ENCODE measurements around the gene RELN.

The RELN gene

DNA sequence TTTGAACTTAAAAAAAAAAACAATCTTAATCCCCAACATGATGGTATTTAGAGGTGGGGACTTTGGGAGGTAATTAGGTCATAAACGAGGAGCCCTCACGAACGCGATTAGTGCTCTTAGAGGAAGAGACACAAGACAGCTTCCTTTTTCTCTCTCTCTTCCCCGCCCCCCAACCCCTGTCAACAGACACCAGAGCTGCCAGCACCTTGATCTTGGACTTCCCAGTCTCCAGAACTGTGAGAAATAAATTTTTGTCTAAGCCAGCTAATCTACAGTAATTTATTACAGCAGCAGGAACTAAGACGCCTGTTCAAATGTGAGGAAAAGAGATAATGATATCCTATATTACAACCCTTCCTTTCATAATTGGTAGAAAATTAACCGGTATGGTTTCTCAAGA is 40.1 kb downstream of the RELN start:
- no peaks in the 10 kb centered on the region for H4K20me1 ChIP-seq (ENCODE audit: insufficient read depth, low read length, poor library complexity, severe bottlenecking)
- H3K4me2 ChIP-seq (ENCODE audit: low read depth, low read length, poor library complexity, severe bottlenecking), result no peak overlapping the region
- H3K9ac ChIP-seq (ENCODE audit: low read depth, low read length, poor library complexity, severe bottlenecking), result no peak overlapping the region
- no peak overlapping the region for H3K4me3 ChIP-seq (ENCODE audit: low read length, poor library complexity, severe bottlenecking)
- H3K27me3 ChIP-seq (ENCODE audit: insufficient read depth, low read length, poor library complexity, severe bottlenecking), result no peaks in the 10 kb centered on the region
- no peaks in the 10 kb centered on the region for H3K9me2 ChIP-seq (replicated peaks; ENCODE audit: low read depth, low read length)
- H3K36me3 ChIP-seq (ENCODE audit: insufficient read depth, low read length), result no peaks in the 10 kb centered on the region
- no peak overlapping the region for H2AFZ ChIP-seq (ENCODE audit: low read length)
- no peaks in the 10 kb centered on the region for H3K9me3 ChIP-seq (ENCODE audit: insufficient read depth, low read depth, low read length)
- H3F3A ChIP-seq (ENCODE audit: low read depth), result no peaks in the 10 kb centered on the region
- TF ChIP-seq EZH2phosphoT487 (IDR thresholded peaks at IDR 0.05; ENCODE audit: borderline replicate concordance), result no peak
- no peaks in the 10 kb centered on the region for H3K4me1 ChIP-seq (ENCODE audit: insufficient read depth, low read length, poor library complexity, severe bottlenecking)
- H3K79me2 ChIP-seq (ENCODE audit: insufficient read depth, low read length), result no peaks in the 10 kb centered on the region

GRCh38 chr7:103947026-103947655 is 42.3 kb downstream of the RELN start:
- Histone ChIP-seq H3K9me3 (ENCODE audit: insufficient read depth, low read depth, low read length) (no peaks in the 10 kb centered on the region), H3K9ac (ENCODE audit: low read depth, low read length, poor library complexity, severe bottlenecking) (no peak overlapping the region), H2AFZ (ENCODE audit: low read length) (no peak overlapping the region), H3K4me2 (ENCODE audit: low read depth, low read length, poor library complexity, severe bottlenecking) (no peak overlapping the region), H3K36me3 (ENCODE audit: insufficient read depth, low read length) (no peaks in the 10 kb centered on the region), H3K9me2 (replicated peaks; ENCODE audit: low read depth, low read length) (no peaks in the 10 kb centered on the region), H3K4me3 (ENCODE audit: low read length, poor library complexity, severe bottlenecking) (no peak overlapping the region), H4K20me1 (ENCODE audit: insufficient read depth, low read length, poor library complexity, severe bottlenecking) (no peaks in the 10 kb centered on the region), H3K79me2 (ENCODE audit: insufficient read depth, low read length) (no peaks in the 10 kb centered on the region), H3K4me1 (ENCODE audit: insufficient read depth, low read length, poor library complexity, severe bottlenecking) (no peaks in the 10 kb centered on the region), H3F3A (ENCODE audit: low read depth) (no peaks in the 10 kb centered on the region), H3K27me3 (ENCODE audit: insufficient read depth, low read length, poor library complexity, severe bottlenecking) (no peaks in the 10 kb centered on the region)
- no peak for TF ChIP-seq EZH2phosphoT487 (IDR thresholded peaks at IDR 0.05; ENCODE audit: borderline replicate concordance)
- TF ChIP-seq, protein P1, sequence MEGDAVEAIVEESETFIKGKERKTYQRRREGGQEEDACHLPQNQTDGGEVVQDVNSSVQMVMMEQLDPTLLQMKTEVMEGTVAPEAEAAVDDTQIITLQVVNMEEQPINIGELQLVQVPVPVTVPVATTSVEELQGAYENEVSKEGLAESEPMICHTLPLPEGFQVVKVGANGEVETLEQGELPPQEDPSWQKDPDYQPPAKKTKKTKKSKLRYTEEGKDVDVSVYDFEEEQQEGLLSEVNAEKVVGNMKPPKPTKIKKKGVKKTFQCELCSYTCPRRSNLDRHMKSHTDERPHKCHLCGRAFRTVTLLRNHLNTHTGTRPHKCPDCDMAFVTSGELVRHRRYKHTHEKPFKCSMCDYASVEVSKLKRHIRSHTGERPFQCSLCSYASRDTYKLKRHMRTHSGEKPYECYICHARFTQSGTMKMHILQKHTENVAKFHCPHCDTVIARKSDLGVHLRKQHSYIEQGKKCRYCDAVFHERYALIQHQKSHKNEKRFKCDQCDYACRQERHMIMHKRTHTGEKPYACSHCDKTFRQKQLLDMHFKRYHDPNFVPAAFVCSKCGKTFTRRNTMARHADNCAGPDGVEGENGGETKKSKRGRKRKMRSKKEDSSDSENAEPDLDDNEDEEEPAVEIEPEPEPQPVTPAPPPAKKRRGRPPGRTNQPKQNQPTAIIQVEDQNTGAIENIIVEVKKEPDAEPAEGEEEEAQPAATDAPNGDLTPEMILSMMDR (conservative IDR thresholded peaks at IDR 0.05; ENCODE audit: low read length), result no peak

GRCh38 chr7:103944230-103944900 is 45.1 kb downstream of the RELN start:
- H4K20me1 ChIP-seq (ENCODE audit: insufficient read depth, low read length, poor library complexity, severe bottlenecking), result no peaks in the 10 kb centered on the region
- no peaks in the 10 kb centered on the region for H3K79me2 ChIP-seq (ENCODE audit: insufficient read depth, low read length)
- H3K27me3 ChIP-seq (ENCODE audit: insufficient read depth, low read length, poor library complexity, severe bottlenecking), result no peaks in the 10 kb centered on the region
- H2AFZ ChIP-seq (ENCODE audit: low read length), result no peak overlapping the region
- no peak overlapping the region for H3K4me2 ChIP-seq (ENCODE audit: low read depth, low read length, poor library complexity, severe bottlenecking)
- H3K4me1 ChIP-seq (ENCODE audit: insufficient read depth, low read length, poor library complexity, severe bottlenecking), result no peaks in the 10 kb centered on the region
- no peaks in the 10 kb centered on the region for H3K9me3 ChIP-seq (ENCODE audit: insufficient read depth, low read depth, low read length)
- no peak overlapping the region for H3K4me3 ChIP-seq (ENCODE audit: low read length, poor library complexity, severe bottlenecking)
- TF ChIP-seq, protein P1 (conservative IDR thresholded peaks at IDR 0.05; ENCODE audit: low read length), result no peak
- TF ChIP-seq EZH2phosphoT487 (IDR thresholded peaks at IDR 0.05; ENCODE audit: borderline replicate concordance), result no peak
- H3K9ac ChIP-seq (ENCODE audit: low read depth, low read length, poor library complexity, severe bottlenecking), result no peak overlapping the region
- no peaks in the 10 kb centered on the region for H3K36me3 ChIP-seq (ENCODE audit: insufficient read depth, low read length)
- H3K9me2 ChIP-seq (replicated peaks; ENCODE audit: low read depth, low read length), result no peaks in the 10 kb centered on the region
- H3F3A ChIP-seq (ENCODE audit: low read depth), result no peaks in the 10 kb centered on the region
